ENCODE measurements around the gene HRG. TPM values are rescaled to one million over a fixed set of nuclear protein-coding genes. Genes with fewer than 3 reads are reported as not detected.

HRG gene
- total RNA-seq, 1 experiment from 2014 or later: not detected

- no peaks in the 10 kb centered on the region for H4K20me1 ChIP-seq (ENCODE audit: control insufficient read depth, insufficient read depth, insufficient read length)
- H3T11ph ChIP-seq (ENCODE audit: low read length): no peak overlapping the region
- no peak overlapping the region for H2AFZ ChIP-seq (ENCODE audit: low read length)
- H3K9ac ChIP-seq (ENCODE audit: extremely low read depth, insufficient read length, low read length): no peak overlapping the region
- no peak for DNase-seq
- H3K4ac ChIP-seq (ENCODE audit: low read depth, low read length): no peak overlapping the region
- no peak overlapping the region for H3K27ac Mint-ChIP-seq
- H2BK20ac ChIP-seq (ENCODE audit: low read depth, low read length, poor library complexity, severe bottlenecking): no peak overlapping the region
- WGBS (ENCODE audit: extremely low coverage, insufficient read length, low lambda C conversion rate): no CpG with 5 or more reads among the region's 2 CpGs
- H2AK5ac ChIP-seq (ENCODE audit: insufficient read length, low read length): no peak overlapping the region
- no peak overlapping the region for H4K8ac ChIP-seq (replicated peaks; ENCODE audit: insufficient read length, low read depth, low read length)
- H3K14ac ChIP-seq (ENCODE audit: insufficient read depth, low read length): no peak overlapping the region
- H3K23ac ChIP-seq (ENCODE audit: insufficient read length, low read depth, low read length): no peak overlapping the region
- H3K36me3 Mint-ChIP-seq (ENCODE audit: insufficient read depth in 1 of 3, low read depth in 3 of 3): peaks cover 0 to 2% (median 0%) of the 10 kb centered on the region in 3 experiments; a peak in 1 of 7 replicates
- no peaks in the 10 kb centered on the region for H3K79me2 ChIP-seq (ENCODE audit: insufficient read depth, low read length)
- no peak for TF ChIP-seq CTCF (conservative IDR thresholded peaks at IDR 0.05)
- H3K4me2 ChIP-seq (ENCODE audit: insufficient read depth, insufficient read length, low read length): no peak overlapping the region
- H2BK5ac ChIP-seq (ENCODE audit: insufficient read length, low read length): no peak overlapping the region
- no peak overlapping the region for H3K18ac ChIP-seq (ENCODE audit: insufficient read length, low read depth, low read length)
- no peaks in the 10 kb centered on the region for H3K79me1 ChIP-seq (ENCODE audit: insufficient read depth, low read depth, low read length, poor library complexity, severe bottlenecking)
- no peaks in the 10 kb centered on the region for H3K23me2 ChIP-seq (ENCODE audit: insufficient read length, low read depth, low read length, poor library complexity, severe bottlenecking)
- no peak overlapping the region for H4K91ac ChIP-seq (ENCODE audit: insufficient read length, low read depth, low read length)
- H3K4me1 ChIP-seq (ENCODE audit: insufficient read depth, low read length): no peaks in the 10 kb centered on the region
- no peaks in the 10 kb centered on the region for H3K9me3 Mint-ChIP-seq
- no peak overlapping the region for H3K4me3 Mint-ChIP-seq
- no peaks in the 10 kb centered on the region; the same call in 1 of the 2 replicates for H3K27me3 Mint-ChIP-seq (ENCODE audit: low read depth)
- H2BK15ac ChIP-seq (ENCODE audit: low read depth, low read length): no peak overlapping the region
- H4K5ac ChIP-seq (ENCODE audit: insufficient read length, low read depth, low read length): no peak overlapping the region
- no peaks in the 10 kb centered on the region for H3K4me1 Mint-ChIP-seq
- no peak overlapping the region for H2BK12ac ChIP-seq (ENCODE audit: insufficient read length, low read depth, low read length)
- H2BK120ac ChIP-seq (ENCODE audit: low read depth, low read length, poor library complexity, severe bottlenecking): no peak overlapping the region
- H3K27me3 ChIP-seq (ENCODE audit: insufficient read depth, low read length): no peaks in the 10 kb centered on the region
- no peak overlapping the region for H3K27ac ChIP-seq (ENCODE audit: insufficient read length, low read depth, low read length)
- no peak overlapping the region for H3K56ac ChIP-seq (ENCODE audit: insufficient read length, low read depth, low read length)
- H3K9me3 ChIP-seq (ENCODE audit: control insufficient read depth, low read depth, low read length): no peaks in the 10 kb centered on the region
Measured at GRCh38 chr3:186696522-186696921, 30.7 kb downstream of the HRG start.

All from H9 (cell line).